Measurements from ENCODE around the gene MED13L.

MED13L gene

DNA sequence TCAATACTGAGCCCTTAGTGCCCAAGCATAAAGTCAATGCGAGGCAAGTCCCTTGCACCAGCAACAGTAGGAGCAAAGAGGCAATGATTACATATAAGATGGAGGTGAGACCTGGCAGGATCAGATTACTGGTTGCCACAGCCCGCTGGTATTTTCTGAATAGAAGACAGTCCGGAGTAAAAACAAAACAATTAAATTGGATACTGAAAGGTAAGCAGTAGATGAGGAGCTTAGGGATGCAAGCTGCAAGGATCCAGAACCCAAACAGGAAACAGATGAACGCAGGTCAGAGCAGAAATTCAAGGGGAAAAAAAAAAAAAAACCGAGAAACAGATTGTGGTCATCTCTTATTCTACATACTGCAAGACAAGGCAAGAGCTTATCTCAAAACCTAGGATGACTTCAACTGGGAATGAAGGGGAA, 119.6 kb downstream of the MED13L start:
- no peak for DNase-seq
- Histone ChIP-seq H3K4me1 (peaks cover 43% of the 10 kb centered on the region), H3K27me3 (no peaks in the 10 kb centered on the region), H3K36me3 (no peaks in the 10 kb centered on the region), H3K9me3 (no peaks in the 10 kb centered on the region), H3K4me3 (ENCODE audit: low read depth, low read length) (no peak overlapping the region)
- TF ChIP-seq, protein P1, sequence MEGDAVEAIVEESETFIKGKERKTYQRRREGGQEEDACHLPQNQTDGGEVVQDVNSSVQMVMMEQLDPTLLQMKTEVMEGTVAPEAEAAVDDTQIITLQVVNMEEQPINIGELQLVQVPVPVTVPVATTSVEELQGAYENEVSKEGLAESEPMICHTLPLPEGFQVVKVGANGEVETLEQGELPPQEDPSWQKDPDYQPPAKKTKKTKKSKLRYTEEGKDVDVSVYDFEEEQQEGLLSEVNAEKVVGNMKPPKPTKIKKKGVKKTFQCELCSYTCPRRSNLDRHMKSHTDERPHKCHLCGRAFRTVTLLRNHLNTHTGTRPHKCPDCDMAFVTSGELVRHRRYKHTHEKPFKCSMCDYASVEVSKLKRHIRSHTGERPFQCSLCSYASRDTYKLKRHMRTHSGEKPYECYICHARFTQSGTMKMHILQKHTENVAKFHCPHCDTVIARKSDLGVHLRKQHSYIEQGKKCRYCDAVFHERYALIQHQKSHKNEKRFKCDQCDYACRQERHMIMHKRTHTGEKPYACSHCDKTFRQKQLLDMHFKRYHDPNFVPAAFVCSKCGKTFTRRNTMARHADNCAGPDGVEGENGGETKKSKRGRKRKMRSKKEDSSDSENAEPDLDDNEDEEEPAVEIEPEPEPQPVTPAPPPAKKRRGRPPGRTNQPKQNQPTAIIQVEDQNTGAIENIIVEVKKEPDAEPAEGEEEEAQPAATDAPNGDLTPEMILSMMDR (IDR thresholded peaks at IDR 0.05; ENCODE audit: low read depth, low read length) = no peak

DNA sequence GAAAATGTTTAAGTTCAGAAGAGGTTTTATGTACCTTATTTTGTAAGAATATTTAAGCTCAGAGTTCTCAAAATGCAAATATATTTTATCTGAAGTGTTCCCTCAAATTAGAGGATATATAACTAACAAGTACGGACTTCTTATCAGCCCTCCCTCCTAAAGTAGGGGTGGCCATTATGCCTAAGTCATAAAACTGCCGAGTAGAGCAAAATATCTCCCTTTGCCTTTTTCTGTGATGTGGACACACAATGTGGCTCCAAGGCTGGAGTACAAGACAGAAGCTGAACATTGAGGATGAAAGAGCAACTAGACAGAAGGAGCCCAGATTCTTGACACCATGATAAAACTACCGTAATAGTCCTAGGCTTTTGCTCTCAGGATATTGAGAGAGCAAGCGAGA, 120.9 kb downstream of the MED13L start:
- DNase-seq = no peak
- no peaks in the 10 kb centered on the region for H3K36me3 ChIP-seq
- no peaks in the 10 kb centered on the region for H3K9me3 ChIP-seq
- TF ChIP-seq, protein P1 (IDR thresholded peaks at IDR 0.05; ENCODE audit: low read depth, low read length) = no peak
- no peaks in the 10 kb centered on the region for H3K27me3 ChIP-seq
- H3K4me3 ChIP-seq (ENCODE audit: low read depth, low read length) = no peak overlapping the region
- peaks cover 47% of the 10 kb centered on the region for H3K4me1 ChIP-seq

DNA sequence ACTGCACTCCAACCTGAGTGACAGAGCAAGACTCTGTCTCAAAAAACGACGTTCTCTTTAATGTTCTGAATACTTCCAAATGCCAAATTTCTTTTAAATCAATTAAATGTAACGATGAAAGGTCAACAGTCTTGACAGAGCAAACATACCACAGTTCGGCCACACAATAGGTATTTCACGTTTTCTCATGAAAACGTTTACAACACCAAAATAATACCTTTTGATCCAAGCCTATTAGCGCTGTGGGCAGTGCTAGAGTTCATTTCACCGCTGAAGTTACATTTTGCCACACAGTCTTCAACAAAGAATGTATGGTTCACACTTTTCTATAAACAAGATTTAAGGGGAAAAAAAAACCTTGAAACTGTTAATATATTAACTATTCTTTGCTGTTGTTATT, 122.1 kb downstream of the MED13L start:
- no peaks in the 10 kb centered on the region for H3K27me3 ChIP-seq
- H3K36me3 ChIP-seq = no peaks in the 10 kb centered on the region
- TF ChIP-seq, protein P1 (IDR thresholded peaks at IDR 0.05; ENCODE audit: low read depth, low read length) = no peak
- H3K9me3 ChIP-seq = no peaks in the 10 kb centered on the region
- peaks cover 44% of the 10 kb centered on the region for H3K4me1 ChIP-seq
- no peak for DNase-seq
- no peak overlapping the region for H3K4me3 ChIP-seq (ENCODE audit: low read depth, low read length)

DNA sequence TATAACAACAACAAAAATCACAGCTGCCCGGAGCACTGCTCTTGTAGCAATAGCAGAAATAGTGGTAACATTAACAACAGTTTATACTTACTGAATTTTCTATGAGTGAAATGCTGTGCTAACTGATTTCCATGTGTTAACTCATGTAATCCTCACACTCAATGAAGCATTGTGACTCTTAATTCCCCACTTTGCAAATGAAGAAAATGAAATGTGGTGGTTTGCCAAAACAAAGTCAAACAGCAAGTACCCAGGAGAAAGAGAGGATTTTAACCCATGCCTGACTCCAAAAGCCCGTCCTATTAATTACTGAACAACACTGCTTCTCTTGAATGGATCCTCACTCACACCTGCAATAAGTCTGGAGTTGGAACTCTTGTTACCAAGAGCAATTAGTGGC, 123.5 kb downstream of the MED13L start:
- DNase-seq = no peak
- Histone ChIP-seq H3K4me3 (ENCODE audit: low read depth, low read length) (no peak overlapping the region), H3K9me3 (no peaks in the 10 kb centered on the region), H3K36me3 (no peaks in the 10 kb centered on the region), H3K4me1 (peaks cover 46% of the 10 kb centered on the region), H3K27me3 (no peaks in the 10 kb centered on the region)
- TF ChIP-seq, protein P1 (IDR thresholded peaks at IDR 0.05; ENCODE audit: low read depth, low read length) = no peak

DNA sequence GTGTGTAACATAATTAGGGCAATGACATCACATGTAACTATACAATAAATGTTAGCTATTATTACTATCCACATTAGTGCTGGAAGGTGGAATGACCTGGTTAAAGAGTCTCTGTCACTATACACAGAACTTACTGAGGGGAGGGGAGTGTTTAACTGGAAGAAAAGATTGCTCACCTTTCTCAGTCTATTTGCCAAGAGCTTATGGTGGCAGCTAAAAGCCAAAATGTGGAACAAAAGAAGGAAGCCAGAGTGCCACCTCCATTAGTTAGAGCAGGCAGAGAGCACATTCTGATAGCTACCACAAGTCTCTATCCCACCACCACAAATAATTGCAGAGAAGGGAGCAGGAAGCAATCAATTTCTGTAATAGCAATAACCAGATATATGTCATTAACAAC, 124.4 kb downstream of the MED13L start:
- no peaks in the 10 kb centered on the region for H3K27me3 ChIP-seq
- DNase-seq = no peak
- peaks cover 43% of the 10 kb centered on the region for H3K4me1 ChIP-seq
- H3K9me3 ChIP-seq = no peaks in the 10 kb centered on the region
- H3K4me3 ChIP-seq (ENCODE audit: low read depth, low read length) = no peak overlapping the region
- TF ChIP-seq, protein P1 (IDR thresholded peaks at IDR 0.05; ENCODE audit: low read depth, low read length) = no peak
- H3K36me3 ChIP-seq = no peaks in the 10 kb centered on the region

DNA sequence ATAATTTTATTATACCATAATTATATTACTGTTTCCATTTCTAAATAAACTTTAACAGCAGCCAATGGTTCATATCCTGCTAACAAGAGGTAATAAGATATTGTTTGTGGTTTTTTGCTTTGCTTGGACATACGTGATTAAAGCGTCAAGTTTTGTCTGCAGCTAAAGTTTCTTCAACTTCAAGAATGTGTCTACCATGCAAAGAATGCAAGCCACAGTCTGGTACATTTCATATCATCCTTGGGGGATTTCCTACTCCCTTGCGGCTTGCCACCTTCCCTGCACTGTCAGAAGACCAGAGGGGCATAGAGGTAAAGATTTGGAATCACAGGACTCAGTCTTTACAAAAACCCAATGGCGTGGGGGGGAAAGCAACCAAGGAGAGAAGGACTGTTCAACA, 125.2 kb downstream of the MED13L start:
- no peak for DNase-seq
- H3K4me1 ChIP-seq = peaks cover 38% of the 10 kb centered on the region

More for the DNA sequence above, 125.2 kb downstream of the MED13L start:
- no peaks in the 10 kb centered on the region for H3K9me3 ChIP-seq
- TF ChIP-seq, protein P1 (IDR thresholded peaks at IDR 0.05; ENCODE audit: low read depth, low read length) = no peak
- H3K27me3 ChIP-seq = no peaks in the 10 kb centered on the region
- no peaks in the 10 kb centered on the region for H3K36me3 ChIP-seq
- H3K4me3 ChIP-seq (ENCODE audit: low read depth, low read length) = no peak overlapping the region

Data from BE2C (cell line).